CD4-positive, alpha-beta memory T cell (primary cell): ENCODE measurements around the gene NOTCH1. TPM values are rescaled to one million over a fixed set of nuclear protein-coding genes. Genes with fewer than 3 reads are reported as not detected.

ENCODE experiments used
- CTCF ChIA-PET: fragments of 350-600 bp; sonication (Branson Sonifier 250); formaldehyde crosslinking; loops from one replicate; lab custom pipeline; 2021; ENCODE audit warnings: inconsistent platforms; ENCODE audit not compliant: partially characterized antibody; lab: Charles Lee
- POLR2A ChIA-PET: fragments of 350-600 bp; sonication (Branson Sonifier 250); formaldehyde crosslinking; loops from one replicate; lab custom pipeline; 2021; ENCODE audit not compliant: partially characterized antibody; lab: Charles Lee
- DNase-seq, 5 donors: peaks; one replicate each; pipeline versions ENCODE4 v3.0.0 to v3.0.0-alpha.2; 2020 to 2022; ENCODE audit warnings: mixed read lengths in 1 of 5
- H3K27ac ChIP-seq: one replicate; pipeline ENCODE4 v1.7.0; 2013; ENCODE audit warnings: low read depth, low read length
- H3K27me3 ChIP-seq: 2 replicates; pipeline ENCODE4 v1.7.0; 2013; ENCODE audit warnings: mild to moderate bottlenecking, low read length, moderate library complexity; ENCODE audit not compliant: insufficient read depth
- H3K36me3 ChIP-seq: 2 replicates; pipeline ENCODE4 v1.7.0; 2013; ENCODE audit warnings: mild to moderate bottlenecking, low read length, moderate library complexity; ENCODE audit not compliant: insufficient read depth
- H3K4me1 ChIP-seq: 2 replicates; pipeline ENCODE4 v1.7.0; 2013; ENCODE audit warnings: mild to moderate bottlenecking, low read length, moderate library complexity; ENCODE audit not compliant: insufficient read depth
- H3K4me3 ChIP-seq, 2 donors: one replicate each; pipeline ENCODE4 v1.7.0; 2013; ENCODE audit warnings: low read length in 2 of 2, mild to moderate bottlenecking in 1 of 2
- H3K9me3 ChIP-seq, 2 donors: one replicate each; pipeline ENCODE4 v1.7.0; 2013; ENCODE audit warnings: low read length in 2 of 2, control low read depth in 1 of 2; ENCODE audit not compliant: control insufficient read depth in 1 of 2
- H3K27ac Mint-ChIP-seq, 7 donors: one replicate each; pipeline ENCODE4 v1.8.0; 2020 to 2021; ENCODE audit warnings: mixed read lengths in 7 of 7, mild to moderate bottlenecking in 6 of 7, inconsistent platforms in 3 of 7, moderate library complexity in 3 of 7
- H3K27me3 Mint-ChIP-seq, 2 donors: one replicate each; pipeline ENCODE4 v1.8.0; 2020 to 2021; ENCODE audit warnings: mixed read lengths in 2 of 2
- H3K36me3 Mint-ChIP-seq, 2 donors: one replicate each; pipeline ENCODE4 v1.8.0; 2020 to 2021; ENCODE audit warnings: mixed read lengths in 2 of 2, inconsistent platforms in 1 of 2, mild to moderate bottlenecking in 1 of 2
- H3K4me1 Mint-ChIP-seq, 4 donors: one replicate each; pipeline ENCODE4 v1.8.0; 2020 to 2021; ENCODE audit warnings: mixed read lengths in 4 of 4, mild to moderate bottlenecking in 1 of 4
- H3K4me3 Mint-ChIP-seq, 8 donors: one replicate each; pipeline ENCODE4 v1.8.0; 2020 to 2021; ENCODE audit warnings: mixed read lengths in 8 of 8, mild to moderate bottlenecking in 7 of 8, moderate library complexity in 6 of 8, inconsistent platforms in 3 of 8
- H3K9me3 Mint-ChIP-seq, 8 donors: one replicate each; pipeline ENCODE4 v1.8.0; 2020 to 2021; ENCODE audit warnings: mixed read lengths in 8 of 8, mild to moderate bottlenecking in 5 of 8, inconsistent platforms in 3 of 8, moderate library complexity in 1 of 8
- intact Hi-C: fragments of 100-400 bp; cut with micrococcal nuclease; formaldehyde crosslinking; loops from one replicate; pipeline ENCODE4 v1.15.1; 2023
- polyA plus RNA-seq, 2 donors: library from polyadenylated mRNA; unstranded; fragments of 300-500 nt; fragmentation: Illumina TruSeq; gene quantifications; one replicate each; pipeline ENCODE4 v1.2.3, GENCODE V29; 2021
- total RNA-seq, 2 experiments: library from RNA; stranded (reverse); gene quantifications; one replicate each; pipeline ENCODE4 v1.2.3, GENCODE V29; 2021

NOTCH1 gene
- total and polyA plus RNA-seq, 4 experiments from 2014 or later = 6.0 to 45.4 (median 43.0) TPM; not detected in 1

- Histone ChIP-seq H3K9me3 (no peaks in the 10 kb centered on the region), H3K36me3 (no peaks in the 10 kb centered on the region), H3K4me3 (peak overlapping the region in 1 of 2 donors; percentile 87), H3K27me3 (no peaks in the 10 kb centered on the region), H3K27ac (peak overlapping the region; percentile 87), H3K4me1 (peaks cover 36% of the 10 kb centered on the region)
- ChIA-PET CTCF (interaction anchor here (0.9 to 8.7 kb wide), 11 partner anchors 38 to 244 kb away, joined by 3 to 120 read pairs (median 10); no protein-coding TSS in a partner anchor), POLR2A (interaction anchor here (0.9 to 3.0 kb wide), 11 partner anchors 45 to 612 kb away, joined by 3 to 26 read pairs (median 3); no protein-coding TSS in a partner anchor)
- Mint-ChIP-seq H3K27ac (peak overlapping the region; percentile 27 to 98 (median 83)), H3K4me3 (peak overlapping the region; percentile 38 to 82 (median 69)), H3K4me1 (peaks cover 18 to 44% (median 25%) of the 10 kb centered on the region in 4 donors), H3K36me3 (peaks cover 0 to 15% of the 10 kb centered on the region in 2 donors), H3K9me3 (peaks cover 0 to 7% (median 0%) of the 10 kb centered on the region in 8 donors), H3K27me3 (no peaks in the 10 kb centered on the region)
- DNase-seq = peak in 4 of 5 donors; percentile 6 to 51 (median 16)
- intact Hi-C loops = loop anchor here (1.0 to 5.0 kb wide), 4 partner anchors 55 to 1123 kb away; partner anchors contain the start of genes ARRDC1 and QSOX2
Measured at GRCh38 chr9:136484153-136485048, 61.4 kb downstream of the NOTCH1 start.

- CTCF ChIA-PET = interaction anchor here (2.0 to 8.7 kb wide), 6 partner anchors 50 to 245 kb away, joined by 5 to 120 read pairs (median 36); no protein-coding TSS in a partner anchor
- peaks cover 0 to 7% (median 0%) of the 10 kb centered on the region in 8 donors for H3K9me3 Mint-ChIP-seq
- H3K4me1 Mint-ChIP-seq = peaks cover 20 to 49% (median 30%) of the 10 kb centered on the region in 4 donors
- H3K27ac ChIP-seq = peak overlapping the region; percentile 87
- no peaks in the 10 kb centered on the region for H3K9me3 ChIP-seq
- DNase-seq = peak in 4 of 5 donors; percentile 92 to 98 (median 96)
- H3K27me3 Mint-ChIP-seq = no peaks in the 10 kb centered on the region
- H3K4me3 Mint-ChIP-seq = peak overlapping the region; percentile 83 to 99 (median 96)
- peak overlapping the region; percentile 69 to 87 for H3K4me3 ChIP-seq
- no peaks in the 10 kb centered on the region for H3K36me3 ChIP-seq
- no peaks in the 10 kb centered on the region for H3K27me3 ChIP-seq
- intact Hi-C loops = loop anchor here (1.0 to 5.0 kb wide), 10 partner anchors 44 to 1124 kb away; partner anchors contain the start of genes ARRDC1, CAMSAP1, DNLZ and ENTR1
- peaks cover 4 to 19% of the 10 kb centered on the region in 2 donors for H3K36me3 Mint-ChIP-seq
- peak overlapping the region; percentile 93 to 100 (median 98) for H3K27ac Mint-ChIP-seq
- H3K4me1 ChIP-seq = peaks cover 42% of the 10 kb centered on the region
- POLR2A ChIA-PET = interaction anchor here (0.9 to 3.0 kb wide), 10 partner anchors 46 to 612 kb away, joined by 3 to 26 read pairs (median 4); no protein-coding TSS in a partner anchor
Measured at GRCh38 chr9:136483589-136484152, 62.2 kb downstream of the NOTCH1 start.

GRCh38 chr9:136482793-136483588 is 62.9 kb downstream of the NOTCH1 start, which contains the start of gene SEC16A:
SEC16A (minus strand) TSS chr9:136483040; CDS start chr9:136477615, 5,425 bp downstream.
- H3K27me3 Mint-ChIP-seq = no peaks in the 10 kb centered on the region
- intact Hi-C loops = loop anchor here (1.0 to 5.0 kb wide), 10 partner anchors 44 to 1124 kb away; partner anchors contain the start of genes ARRDC1, CAMSAP1, DNLZ and ENTR1
- H3K4me3 ChIP-seq = peak within 1 kb of the TSS; percentile 85 to 87
- peaks cover 42% of the 10 kb centered on the region for H3K4me1 ChIP-seq
- peak within 1 kb of the TSS; percentile 97 to 100 (median 99) for H3K27ac Mint-ChIP-seq
- H3K27ac ChIP-seq = peak within 1 kb of the TSS; percentile 99
- H3K9me3 Mint-ChIP-seq = peaks cover 0 to 7% (median 0%) of the 10 kb centered on the region in 8 donors
- no peaks in the 10 kb centered on the region for H3K9me3 ChIP-seq
- POLR2A ChIA-PET = interaction anchor here (1.0 to 3.0 kb wide), 8 partner anchors 47 to 245 kb away, joined by 3 to 26 read pairs (median 6); no protein-coding TSS in a partner anchor
- CTCF ChIA-PET = interaction anchor here (3.1 to 8.7 kb wide), 4 partner anchors 56 to 149 kb away, joined by 10 to 120 read pairs (median 71); no protein-coding TSS in a partner anchor
- H3K36me3 ChIP-seq = peaks cover 2% of the 10 kb centered on the region
- peak; percentile 98 to 99 (median 98) for DNase-seq
- H3K36me3 Mint-ChIP-seq = peaks cover 4 to 21% of the 10 kb centered on the region in 2 donors
- peaks cover 20 to 52% (median 33%) of the 10 kb centered on the region in 4 donors for H3K4me1 Mint-ChIP-seq
- H3K4me3 Mint-ChIP-seq = peak within 1 kb of the TSS; percentile 89 to 99 (median 96)
- H3K27me3 ChIP-seq = no peaks in the 10 kb centered on the region

GRCh38 chr9:136482046-136482792 is 63.6 kb downstream of the NOTCH1 start:
- peak overlapping the region; percentile 99 for H3K27ac ChIP-seq
- ChIA-PET CTCF (no interaction called here), POLR2A (no interaction called here)
- peaks cover 4 to 28% of the 10 kb centered on the region in 2 donors for H3K36me3 Mint-ChIP-seq
- peaks cover 0 to 7% (median 0%) of the 10 kb centered on the region in 8 donors for H3K9me3 Mint-ChIP-seq
- peak overlapping the region; percentile 83 to 98 (median 90) for H3K4me3 Mint-ChIP-seq
- no peaks in the 10 kb centered on the region for H3K27me3 ChIP-seq
- peaks cover 22 to 52% (median 37%) of the 10 kb centered on the region in 4 donors for H3K4me1 Mint-ChIP-seq
- peak; percentile 36 to 53 (median 44) for DNase-seq
- H3K27ac Mint-ChIP-seq = peak overlapping the region; percentile 92 to 100 (median 97)
- intact Hi-C loops = loop anchor here (2.0 to 5.0 kb wide), 6 partner anchors 65 to 1125 kb away; partner anchors contain the start of genes ARRDC1, CAMSAP1, NOTCH1 and QSOX2
- no peaks in the 10 kb centered on the region for H3K9me3 ChIP-seq
- no peaks in the 10 kb centered on the region for H3K27me3 Mint-ChIP-seq
- H3K4me3 ChIP-seq = peak overlapping the region; percentile 74 to 85
- peaks cover 45% of the 10 kb centered on the region for H3K4me1 ChIP-seq
- H3K36me3 ChIP-seq = peaks cover 10% of the 10 kb centered on the region

- H3K4me1 ChIP-seq = peaks cover 45% of the 10 kb centered on the region
Measured at GRCh38 chr9:136481558-136481957, 64.3 kb downstream of the NOTCH1 start.

More at GRCh38 chr9:136481558-136481957, 64.3 kb downstream of the NOTCH1 start:
- DNase-seq = no peak
- Mint-ChIP-seq H3K9me3 (peaks cover 0 to 7% (median 0%) of the 10 kb centered on the region in 8 donors), H3K27ac (peak overlapping the region; percentile 92 to 100 (median 97)), H3K4me1 (peaks cover 22 to 52% (median 37%) of the 10 kb centered on the region in 4 donors), H3K4me3 (peak overlapping the region; percentile 83 to 98 (median 90)), H3K36me3 (peaks cover 4 to 35% of the 10 kb centered on the region in 2 donors), H3K27me3 (no peaks in the 10 kb centered on the region)
- peaks cover 16% of the 10 kb centered on the region for H3K36me3 ChIP-seq
- CTCF ChIA-PET = no interaction called here
- intact Hi-C loops = loop anchor here (5.0 kb wide), 2 partner anchors 234 to 1126 kb away; partner anchors contain the start of genes ARRDC1 and QSOX2
- H3K9me3 ChIP-seq = no peaks in the 10 kb centered on the region
- POLR2A ChIA-PET = no interaction called here
- H3K27ac ChIP-seq = peak overlapping the region; percentile 99
- no peaks in the 10 kb centered on the region for H3K27me3 ChIP-seq
- H3K4me3 ChIP-seq = peak overlapping the region in 1 of 2 donors; percentile 74
